Measurements from ENCODE around the gene GPHN. TPM values are rescaled to one million over a fixed set of nuclear protein-coding genes. Genes with fewer than 3 reads are reported as not detected.

Gene GPHN
- total and polyA plus RNA-seq, 2 of the 8 experiments (the other 6 are each of a cell fraction or from before 2014, with no cell fraction given), result 6.0 to 16.0 TPM

GRCh38 chr14:66485029-66485428 lies 22.9 kb upstream of the GPHN start:
- WGBS, 2 experiments (ENCODE audit: extremely low coverage in 1 of 2, insufficient coverage in 1 of 2, insufficient read length in 1 of 2, insufficient replicate concordance in 2 of 2, low coverage in 1 of 2, low lambda C conversion rate in 2 of 2, missing lambda C conversion rate in 1 of 2), result 86% methylated on average over 3 of the region's 3 CpGs; no CpG with 5 or more reads in 1 of the 2 experiments

More at GRCh38 chr14:66485029-66485428, 22.9 kb upstream of the GPHN start:
- Histone ChIP-seq H4K20me1 (replicated peaks in 1 of 2; ENCODE audit: control insufficient read depth in 1 of 2, insufficient read depth in 2 of 2, low read length in 2 of 2) (no peaks in the 10 kb centered on the region), H3K4me3 (ENCODE audit: extremely low read depth in 1 of 4, insufficient read depth in 2 of 4, low read depth in 3 of 4, low read length in 4 of 4) (no peak overlapping the region), H2BK12ac (ENCODE audit: low read depth, low read length) (no peak overlapping the region), H4K5ac (ENCODE audit: insufficient read length, low read depth, low read length) (no peak overlapping the region), H4K91ac (replicated peaks; ENCODE audit: insufficient read length, low read length) (no peak overlapping the region), H2AFZ (ENCODE audit: low read length) (no peak overlapping the region), H3K36me3 (ENCODE audit: control insufficient read depth in 2 of 4, insufficient read depth in 4 of 4, low read length in 3 of 4) (no peaks in the 10 kb centered on the region), H4K8ac (ENCODE audit: extremely low read depth, insufficient read depth, low read length) (no peak overlapping the region), H3K27me3 (replicated peaks in 1 of 4; ENCODE audit: control insufficient read depth in 3 of 4, extremely low read depth in 1 of 4, insufficient read depth in 3 of 4, low read length in 3 of 4) (no peaks in the 10 kb centered on the region), H2BK15ac (ENCODE audit: low read length) (no peak overlapping the region), H3K79me2 (ENCODE audit: control insufficient read depth in 1 of 2, insufficient read depth in 2 of 2, low read length in 2 of 2) (no peaks in the 10 kb centered on the region), H3K23ac (ENCODE audit: insufficient read length) (no peak overlapping the region), H3K18ac (ENCODE audit: extremely low read depth, low read length) (no peak overlapping the region), H3K4ac (replicated peaks; ENCODE audit: insufficient read length, low read depth, low read length) (no peak overlapping the region), H3K4me2 (ENCODE audit: insufficient read depth in 1 of 2, low read depth in 2 of 2, low read length in 2 of 2) (no peak overlapping the region), H3K23me2 (ENCODE audit: low read depth, low read length) (no peaks in the 10 kb centered on the region), H3K14ac (ENCODE audit: insufficient read length) (no peak overlapping the region), H2BK120ac (replicated peaks; ENCODE audit: low read depth, low read length) (no peak overlapping the region), H3K9me3 (ENCODE audit: insufficient read depth in 2 of 2, low read depth in 1 of 2, low read length in 1 of 2) (no peaks in the 10 kb centered on the region), H2BK5ac (ENCODE audit: low read depth, low read length) (no peak overlapping the region), H2AK5ac (ENCODE audit: low read depth, low read length) (no peak overlapping the region), H3K56ac (replicated peaks; ENCODE audit: insufficient read length, low read depth, low read length) (no peak overlapping the region), H3K79me1 (ENCODE audit: low read depth, low read length) (no peaks in the 10 kb centered on the region), H3K4me1 (replicated peaks in 1 of 4; ENCODE audit: control insufficient read depth in 3 of 4, insufficient read depth in 4 of 4, low read length in 3 of 4) (no peaks in the 10 kb centered on the region), H3K9ac (replicated peaks in 1 of 4; ENCODE audit: extremely low read depth in 1 of 4, low read depth in 3 of 4, low read length in 3 of 4) (no peak overlapping the region), H3K27ac (ENCODE audit: low read depth, low read length) (no peak overlapping the region), H2BK20ac (ENCODE audit: low read length) (no peak overlapping the region)
- TF ChIP-seq GTF2F1 (IDR thresholded peaks at IDR 0.05; ENCODE audit: borderline replicate concordance, low read depth, low read length) (no peak), RNF2 (IDR thresholded peaks at IDR 0.05; ENCODE audit: borderline replicate concordance, low read depth, low read length, missing control alignments, poor library complexity, severe bottlenecking) (no peak), BCL11A (IDR thresholded peaks at IDR 0.05; ENCODE audit: low read depth in 2 of 2, low read length in 2 of 2) (no peak), SIX5 (IDR thresholded peaks at IDR 0.05; ENCODE audit: low read depth, low read length) (no peak), NANOG (IDR thresholded peaks at IDR 0.05; ENCODE audit: insufficient read depth, low read depth, low read length, poor library complexity, severe bottlenecking) (no peak)
- POLR2A ChIA-PET (ENCODE audit: partially characterized antibody), result no interaction called here
- CTCF ChIA-PET (ENCODE audit: partially characterized antibody), result interaction anchor here (0.9 to 1.3 kb wide), 3 partner anchors 10 to 261 kb away, joined by 3 to 4 read pairs (median 3); no protein-coding TSS in a partner anchor
- FAIRE-seq, result no peak
- DNase-seq (ENCODE audit: low read depth in 1 of 2, low spot score in 2 of 2), result no peak

Measured in H1 (cell line).